Activated gamma-delta T cell treated with Interleukin-2 at 50 U/mL for 16 hours (primary cell): ENCODE data around the gene HIP1.
A peak's percentile ranks its signal among the peaks of the same experiment; 100 is the strongest.
"Not testable (repeated sequence)": the region's sequence is repeated elsewhere in the genome, so short reads cannot be mapped to it uniquely, and the experiment has no call there.

ENCODE experiments used
- DNase-seq: peaks from one replicate; pipeline ENCODE4 v3.0.0-alpha.2; 2020

The HIP1 gene

DNA sequence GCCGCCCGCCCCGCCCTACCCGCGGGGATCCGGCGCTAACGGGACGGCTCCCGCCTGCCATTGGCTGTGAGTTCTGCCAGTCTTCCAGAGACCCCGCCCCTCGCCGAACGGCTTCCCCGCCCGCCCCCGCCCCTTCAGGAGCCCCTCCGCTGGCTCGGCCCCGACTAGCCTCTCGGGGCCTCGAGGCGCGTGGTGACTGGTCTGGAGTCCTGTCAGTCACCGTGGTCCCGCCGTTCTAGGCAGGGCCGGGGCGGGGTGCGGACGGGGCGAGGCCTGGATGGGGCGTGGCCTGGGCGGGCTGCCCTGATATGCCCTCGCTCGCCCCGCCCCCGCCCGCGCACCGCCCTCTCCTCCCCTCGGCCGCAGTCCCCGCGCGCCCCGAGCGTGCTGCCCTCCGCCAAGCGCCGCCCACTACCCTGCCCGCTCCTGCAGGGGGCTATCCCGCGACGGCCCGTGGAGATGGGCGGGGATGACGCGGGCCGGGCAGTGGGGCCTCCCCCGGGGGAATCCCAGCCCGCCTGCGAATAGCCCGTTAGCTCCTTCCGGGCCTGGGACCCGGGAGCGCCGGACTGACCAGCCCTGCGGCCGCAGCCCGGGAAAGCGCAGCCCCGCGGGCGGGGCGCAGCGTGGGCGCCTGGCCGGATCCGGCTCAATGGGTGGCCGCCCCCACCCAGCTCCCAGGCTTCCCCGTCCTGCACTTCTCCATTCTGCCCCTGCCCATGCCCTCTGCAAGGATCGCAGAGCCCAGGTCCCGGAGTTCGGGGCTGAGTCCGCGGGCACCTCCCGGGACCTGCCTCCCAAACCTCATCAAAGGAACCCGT lies 444 bp upstream of the HIP1 start:
- peak; percentile 100 for DNase-seq

- no peak for DNase-seq
Measured at GRCh38 chr7:75737856-75738603, 711 bp downstream of the HIP1 start.

DNA sequence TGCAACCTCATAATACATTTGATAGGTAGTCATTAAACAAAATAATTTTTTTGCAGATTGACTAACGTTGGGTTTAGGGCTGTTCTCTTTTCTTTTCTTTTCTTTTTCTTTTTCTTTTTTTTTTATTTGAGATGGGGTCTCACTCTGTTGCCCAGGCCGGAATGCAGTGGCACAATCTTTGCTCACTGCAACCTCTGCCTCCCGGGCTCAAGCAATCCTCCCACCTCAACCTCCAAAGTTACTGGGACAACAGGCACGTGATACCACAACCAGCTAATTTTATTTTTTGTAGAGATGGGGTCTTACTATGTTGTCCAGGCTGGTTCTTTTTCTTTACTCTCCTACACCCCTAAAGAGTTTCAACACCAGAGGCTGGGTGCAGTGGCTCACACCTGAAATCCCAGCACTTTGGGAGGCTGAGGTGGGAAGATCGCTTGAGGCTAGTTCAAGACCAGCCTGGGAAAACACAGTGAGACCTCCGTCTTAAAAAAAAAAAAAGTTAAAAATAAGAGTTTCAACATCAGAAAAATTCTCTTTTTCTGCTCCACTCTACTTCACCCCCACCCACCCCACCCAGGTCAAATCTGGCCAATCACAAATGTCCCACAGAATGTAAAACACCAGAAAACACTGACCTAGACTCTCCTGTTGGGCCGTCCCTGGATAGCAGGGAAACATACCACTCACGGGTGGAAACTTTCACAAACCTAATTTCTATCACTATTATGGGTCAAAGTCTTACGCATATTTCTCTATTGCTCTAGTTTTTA lies 3.0 kb downstream of the HIP1 start:
- DNase-seq, result no peak

DNA sequence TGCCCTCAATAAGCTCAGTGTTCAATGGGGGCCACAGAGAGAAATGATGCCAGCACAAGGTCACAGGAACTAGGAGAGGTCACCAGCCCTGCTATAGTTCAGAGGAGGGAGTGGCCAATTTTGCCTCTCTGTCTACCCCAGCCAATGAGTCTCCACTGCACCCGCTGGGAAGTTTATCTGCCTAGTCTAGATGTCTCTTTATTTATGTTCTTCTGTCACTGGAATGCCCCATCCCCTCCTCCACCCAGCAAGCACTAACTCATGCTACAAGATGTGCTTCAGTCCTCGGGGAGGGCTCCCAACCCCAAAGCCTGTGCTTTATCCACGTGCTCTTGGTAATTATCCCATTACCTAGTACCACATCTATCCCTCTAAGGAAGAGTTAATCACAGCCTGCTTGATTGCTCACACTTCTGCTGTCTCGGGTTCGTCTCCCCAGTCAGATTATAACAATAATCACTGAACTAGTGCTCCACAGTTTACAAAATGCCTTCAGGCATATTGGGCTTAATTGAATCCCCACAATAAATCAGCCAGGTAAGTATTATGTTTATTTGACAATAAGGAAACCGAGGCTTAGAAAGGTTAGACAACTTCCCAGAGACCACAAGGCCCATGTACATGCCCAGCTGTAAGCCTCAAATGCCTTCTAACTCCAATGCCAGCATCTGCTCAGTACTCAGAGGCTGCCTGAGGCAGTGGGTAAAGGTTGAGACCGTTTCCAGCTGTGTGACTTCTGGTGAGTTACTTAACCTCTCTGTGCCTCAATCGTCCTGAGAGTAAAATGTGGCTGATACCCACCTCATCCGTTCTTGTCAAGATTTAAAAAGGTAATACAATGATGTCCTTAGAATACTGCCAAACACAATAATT lies 3.9 kb downstream of the HIP1 start:
- DNase-seq, result no peak

DNA sequence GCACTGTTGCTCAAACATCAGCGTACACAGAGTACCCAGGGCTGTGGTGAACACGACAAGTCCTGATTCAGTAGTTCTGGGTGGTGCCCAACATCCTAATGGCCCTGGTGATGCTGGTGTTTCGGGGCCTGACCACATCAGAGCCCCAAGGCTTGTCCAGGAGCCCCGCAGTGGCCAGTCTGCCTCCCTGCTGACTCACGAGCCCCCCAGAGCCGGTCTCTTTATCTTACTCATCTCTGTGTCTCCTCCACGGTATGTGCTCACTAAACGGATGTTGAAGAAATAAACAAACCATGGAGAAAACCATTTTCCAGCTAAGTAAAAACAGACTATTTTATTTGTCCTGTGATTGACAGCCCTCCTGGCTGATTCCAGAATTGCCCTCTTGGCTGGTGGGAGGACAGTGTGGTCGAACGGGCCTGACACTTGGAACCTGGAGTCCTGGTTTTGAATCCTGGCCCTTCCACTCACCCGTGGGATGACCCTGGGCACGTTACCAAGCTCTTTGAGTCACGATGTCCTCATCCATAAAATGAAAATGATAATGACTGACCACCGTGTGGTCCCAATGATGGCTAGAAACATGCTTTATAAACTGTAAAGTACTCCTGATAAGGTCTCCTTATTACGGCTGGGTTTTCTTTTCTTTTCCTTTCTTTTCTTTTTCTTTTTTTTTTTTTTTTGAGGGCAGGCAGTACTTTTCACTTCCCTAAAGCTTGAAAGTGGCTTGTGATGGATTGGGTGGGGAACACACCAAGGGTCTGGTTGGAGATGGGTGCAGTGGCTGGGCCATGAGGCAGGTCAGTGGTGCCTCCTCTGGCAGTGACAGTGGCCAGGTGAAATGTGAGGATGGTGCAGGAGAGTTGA lies 5.7 kb downstream of the HIP1 start:
- no peak for DNase-seq

DNA sequence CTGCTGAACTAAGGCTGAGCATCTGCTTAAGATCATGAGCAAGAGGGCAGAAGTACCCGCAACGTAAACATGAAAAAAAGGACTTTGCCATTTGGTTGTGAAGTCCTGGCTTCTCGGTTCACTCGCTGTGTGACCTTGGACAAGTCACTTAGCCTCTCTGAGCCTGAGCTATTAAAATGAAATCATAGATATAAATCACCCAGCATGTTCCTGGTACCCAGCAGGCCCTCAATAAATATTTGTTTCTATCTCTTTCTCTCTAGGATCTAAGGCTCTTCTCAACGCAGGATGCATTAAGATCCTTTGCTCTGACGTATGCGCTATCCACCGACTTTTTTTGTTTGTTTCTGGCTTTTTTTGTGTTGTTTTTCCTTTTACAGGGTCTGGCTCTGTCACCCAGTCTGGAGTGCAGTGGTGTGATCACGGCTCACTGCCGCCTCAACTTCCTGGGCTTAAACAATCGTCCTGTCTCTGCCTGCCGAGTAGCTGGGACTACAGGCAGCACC lies 6.7 kb downstream of the HIP1 start:
- no peak for DNase-seq

DNA sequence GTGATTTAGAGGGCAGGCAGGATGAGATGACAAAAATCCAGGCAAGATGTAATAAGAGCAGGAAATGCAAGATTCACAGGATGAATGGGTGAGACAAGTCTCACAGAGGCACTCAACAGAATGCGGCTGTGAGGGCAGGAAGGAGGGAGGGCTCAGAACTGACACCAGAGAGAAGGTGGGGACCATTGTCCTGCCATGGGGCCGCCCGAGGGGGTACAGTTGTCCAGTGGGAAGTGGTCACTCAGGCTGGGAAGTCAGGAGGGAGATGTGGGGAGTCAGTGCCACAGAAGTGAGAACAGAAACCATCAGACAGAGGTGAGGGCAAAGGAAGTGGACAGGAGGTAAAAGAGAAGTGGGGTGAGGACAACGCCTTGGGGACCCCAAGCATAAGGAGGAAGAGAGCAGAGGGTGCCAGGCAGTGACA lies 8.9 kb downstream of the HIP1 start:
- DNase-seq, result peak; percentile 12

GRCh38 chr7:75727881-75728593 lies 10.7 kb downstream of the HIP1 start:
- DNase-seq, result peak; percentile 63

DNA sequence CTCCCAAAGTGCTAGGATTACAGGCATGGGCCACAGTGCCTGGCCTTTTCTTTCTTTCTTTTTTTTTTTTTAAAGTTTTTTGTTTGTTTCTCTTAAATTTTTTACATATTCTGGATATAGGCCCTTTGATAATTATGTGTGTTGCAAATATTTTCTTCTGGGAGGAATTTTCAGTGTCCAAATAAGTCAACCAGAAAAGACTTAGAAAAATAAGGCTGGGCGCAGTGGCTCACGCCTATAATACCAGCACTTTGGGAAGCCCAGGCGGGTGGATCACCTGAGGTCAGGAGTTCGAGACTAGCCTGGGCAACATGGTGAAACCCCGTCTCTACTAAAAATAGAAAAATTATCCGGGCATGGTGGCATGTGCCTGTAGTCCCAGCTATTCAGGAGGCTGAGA lies 11.4 kb downstream of the HIP1 start:
- DNase-seq, result not testable (repeated sequence)

- no peak for DNase-seq
Measured at GRCh38 chr7:75725306-75725705, 13.4 kb downstream of the HIP1 start.

GRCh38 chr7:75723444-75723843 lies 15.3 kb downstream of the HIP1 start:
- DNase-seq, result no peak

DNA sequence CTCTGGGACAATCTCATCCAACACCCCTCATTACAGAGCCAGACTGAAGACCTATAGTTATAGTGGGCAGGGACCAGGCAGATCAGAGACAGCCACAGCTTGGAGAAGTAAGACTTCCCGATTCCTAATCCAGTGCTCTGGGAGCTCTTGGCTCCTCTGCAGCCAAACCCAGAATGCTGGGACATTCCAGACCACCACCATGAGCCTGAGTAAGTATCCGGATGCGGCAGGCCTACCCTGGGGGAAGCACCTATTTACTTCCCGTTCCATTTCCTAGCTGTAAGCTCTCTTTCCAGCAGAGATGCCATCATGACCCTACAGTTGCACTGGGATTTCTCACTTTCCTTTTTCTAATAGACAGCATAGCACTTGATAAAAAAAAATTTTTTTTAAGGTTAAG lies 16.4 kb downstream of the HIP1 start:
- no peak for DNase-seq

DNA sequence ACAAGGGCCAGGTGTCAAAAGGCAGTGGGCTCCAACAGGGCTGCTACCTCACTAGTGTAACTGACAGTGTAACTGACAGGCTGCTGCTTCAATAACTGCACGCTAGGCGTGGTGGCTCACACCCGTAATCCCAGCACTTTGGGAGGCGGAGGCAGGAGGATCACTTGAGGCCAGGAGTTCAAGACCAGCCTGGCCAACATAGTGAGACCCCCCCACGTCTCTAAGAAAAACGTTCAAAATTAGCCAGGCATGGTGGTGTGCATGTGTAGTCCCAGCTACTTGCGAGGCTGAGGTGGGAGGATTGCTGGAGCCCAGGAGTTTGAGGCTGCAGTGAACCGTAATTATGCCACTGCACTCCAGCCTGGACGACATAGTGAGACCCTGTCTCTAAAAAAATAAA lies 16.8 kb downstream of the HIP1 start:
- not testable (repeated sequence) for DNase-seq

- DNase-seq, result no peak
Measured at GRCh38 chr7:75721426-75721825, 17.3 kb downstream of the HIP1 start.

- no peak for DNase-seq
Measured at GRCh38 chr7:75719626-75720025, 19.1 kb downstream of the HIP1 start.

- no peak for DNase-seq
Measured at GRCh38 chr7:75718390-75719031, 20.2 kb downstream of the HIP1 start.

DNA sequence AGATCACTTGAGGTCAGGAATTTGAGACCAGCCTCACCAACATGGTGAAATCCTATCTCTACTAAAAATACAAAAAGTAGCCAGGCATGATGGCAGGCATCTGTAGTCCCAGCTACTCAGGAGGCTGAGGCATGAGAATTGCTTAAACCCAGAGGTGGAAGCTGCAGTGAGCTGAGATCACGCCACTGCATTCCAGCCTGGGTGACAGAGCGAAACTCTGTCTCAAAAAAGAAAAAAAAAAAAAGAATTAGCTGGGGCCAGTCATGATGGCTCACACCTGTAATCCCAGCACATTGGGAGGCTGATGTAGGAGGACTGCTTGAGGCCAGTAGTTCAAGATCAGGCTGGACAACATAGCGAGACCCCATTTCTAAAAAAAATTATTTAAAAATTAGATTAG lies 21.0 kb downstream of the HIP1 start:
- DNase-seq, result not testable (repeated sequence)

DNA sequence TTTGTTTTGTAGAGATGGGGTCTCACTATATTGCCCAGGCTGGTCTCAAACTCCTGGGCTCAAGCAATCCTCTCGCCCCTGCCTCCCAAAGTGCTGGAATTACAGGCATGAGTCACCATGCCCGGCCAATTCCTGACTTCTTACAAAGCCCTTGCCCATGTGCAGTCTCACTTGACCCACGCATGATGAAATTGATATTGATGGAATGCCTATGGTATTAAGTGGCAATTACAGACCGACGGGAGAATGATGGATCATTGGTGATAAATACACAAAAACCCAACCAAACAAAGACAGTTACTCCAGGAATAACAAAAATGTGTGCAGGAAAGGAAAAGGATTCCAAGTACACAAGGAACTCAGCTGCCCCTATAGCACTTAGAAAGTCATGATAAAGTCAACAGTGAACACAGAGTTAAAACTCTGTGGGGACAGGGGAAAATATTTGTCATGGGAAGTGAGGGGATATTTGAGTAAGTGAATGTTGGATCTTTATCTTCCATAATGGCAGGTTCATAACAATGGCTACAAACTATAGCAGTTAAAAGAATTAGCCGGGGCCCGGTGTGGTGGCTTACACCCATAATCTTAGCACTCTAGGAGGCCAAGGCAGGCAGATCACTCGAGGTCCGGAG lies 21.6 kb downstream of the HIP1 start:
- DNase-seq, result no peak

- no peak for DNase-seq
Measured at GRCh38 chr7:75715864-75716263, 22.9 kb downstream of the HIP1 start.
